Peyer's patch (tissue), 4 donors: Measurements from ENCODE around the gene L1CAM.

ENCODE experiments used
- CTCF ChIP-seq, 6 experiments: fragments of 450-650 bp in 4 of 6; fragments of 200-600 bp in 2 of 6; sonication (generic) in 1 of 6; IDR thresholded peaks; one replicate each; pipeline ENCODE4 v1.5.1; 2017 to 2019; ENCODE audit warnings: antibody characterized with exemption in 6 of 6, mild to moderate bottlenecking in 3 of 6, moderate library complexity in 1 of 6
- POLR2A ChIP-seq, 2 donors: fragments of 450-650 bp; IDR thresholded peaks; one replicate each; pipeline ENCODE4 v1.5.1; 2017; ENCODE audit warnings: antibody characterized with exemption in 2 of 2, mild to moderate bottlenecking in 2 of 2, moderate library complexity in 2 of 2

GRCh38 chrX:153848325-153848724, 37.6 kb downstream of the L1CAM start:
- TF ChIP-seq CTCF (IDR thresholded peaks at IDR 0.05), result no peak
- TF ChIP-seq POLR2A (IDR thresholded peaks at IDR 0.05), result no peak
